A549 (cell line): ENCODE results near the gene PYGO1. TPM values are rescaled to one million over a fixed set of nuclear protein-coding genes. Genes with fewer than 3 reads are reported as not detected.

Experiments used
- ATAC-seq, 2 experiments: fragments of 200-7000 bp in 1 of 2; fragments of >200 bp in 1 of 2; cut with Nextera tagmentation in 1 of 2; cut with Tn5 transposase in 1 of 2; 3 replicates each; pipeline versions ENCODE4 v1.8.0 to v1.9.1; 2018 to 2020; ENCODE audit warnings: mild to moderate bottlenecking in 1 of 2, moderate library complexity in 1 of 2
- CTCF ChIA-PET: fragments of 300-600 bp; sonication (Branson Sonifier 250); formaldehyde crosslinking; extraction: SDS; loops from one replicate; lab custom pipeline; 2021; ENCODE audit warnings: antibody characterized with exemption, inconsistent platforms; lab: Yijun Ruan, JAX
- POLR2A ChIA-PET: fragments of 350-600 bp; formaldehyde crosslinking; extraction: SDS; loops from one replicate; lab custom pipeline; 2021; ENCODE audit warnings: antibody characterized with exemption, inconsistent platforms; lab: Yijun Ruan, JAX
- DNase-seq, 2 experiments: peaks; one replicate each; pipeline versions ENCODE4 v3.0.0 to v3.0.0-alpha.2; 2011 to 2016; ENCODE audit warnings: low read depth in 1 of 2, low spot score in 1 of 2
- FAIRE-seq: peaks from 2 replicates; lab custom pipeline; 2011; peaks lifted over from hg19 to GRCh38; lab: Jason Lieb, UNC
- H3K27ac ChIP-seq, 2 experiments: fragments of >200 bp; sonication (Bioruptor Twin); formaldehyde crosslinking; 3 replicates each; pipeline ENCODE4 v1.5.1; 2016 to 2017
- H3K4me1 ChIP-seq: fragments of >200 bp; sonication (Bioruptor Twin); formaldehyde crosslinking; 3 replicates; pipeline ENCODE4 v1.6.1; 2016
- H3K4me2 ChIP-seq: fragments of >200 bp; sonication (Bioruptor Twin); formaldehyde crosslinking; 3 replicates; pipeline ENCODE4 v1.6.1; 2016
- H3K4me3 ChIP-seq: fragments of >200 bp; sonication (Bioruptor Twin); formaldehyde crosslinking; 3 replicates; pipeline ENCODE4 v1.5.1; 2016
- H3K9me3 ChIP-seq: fragments of >200 bp; sonication (Bioruptor Twin); formaldehyde crosslinking; 3 replicates; pipeline ENCODE4 v1.6.1; 2016
- BHLHE40 ChIP-seq: IDR thresholded peaks from 2 replicates; pipeline ENCODE4 v1.6.1; 2012; ENCODE audit warnings: low read depth, low read length, inconsistent platforms
- CBX8 ChIP-seq: fragments of 200-600 bp; sonication (generic); IDR thresholded peaks from 2 replicates; pipeline ENCODE4 v1.6.1; 2016
- KDM5A ChIP-seq: fragments of 200-600 bp; sonication (generic); IDR thresholded peaks from 2 replicates; pipeline ENCODE4 v1.6.1; 2016; ENCODE audit warnings: antibody characterized with exemption, mild to moderate bottlenecking
- NPAS2 ChIP-seq: fragments of 250-450 bp; sonication (Bioruptor Pico); IDR thresholded peaks from 2 replicates; pipeline ENCODE4 v1.8.0; 2022; ENCODE audit warnings: mild to moderate bottlenecking, moderate library complexity, borderline replicate concordance
- POLR2A ChIP-seq: IDR thresholded peaks from 2 replicates; pipeline ENCODE4 v1.6.1; 2012; ENCODE audit warnings: mild to moderate bottlenecking, low read length
- POLR2AphosphoS2 ChIP-seq: conservative IDR thresholded peaks from 2 replicates; pipeline ENCODE4 v1.6.1; 2012; ENCODE audit warnings: low read length, improper control_type of control experiment, inconsistent platforms
- SREBF2 ChIP-seq: fragments of 450-650 bp; IDR thresholded peaks from 2 replicates; pipeline ENCODE4 v1.6.1; 2014; ENCODE audit warnings: mild to moderate bottlenecking, moderate library complexity
- WGBS: methylation state at CpG from one replicate; pipeline ENCODE4 v1.1.6; 2017; ENCODE audit errors: missing lambda C conversion rate; 5-methylcytosine and 5-hydroxymethylcytosine counted together
- polyA plus RNA-seq, 4 experiments: library from polyadenylated mRNA; depleted of rRNA in 3 of 4; stranded (reverse); fragments of >200 nt; fragmentation: RNase III in 1 of 4; extraction: RNeasy Plus Mini Kit Qiagen cat#74134 plus additional on column Dnase treatment in 1 of 4; gene quantifications; 2 replicates in 3 of 4; 3 replicates in 1 of 4; pipeline ENCODE4 v1.2.3, GENCODE V29; 2011 to 2017
- TF ChIP-seq, protein P1 (sequence below): fragments of 150-350 bp; IDR thresholded peaks from 2 replicates; pipeline ENCODE4 v1.6.1; 2014; ENCODE audit warnings: low read depth, mild to moderate bottlenecking, low read length
- TF ChIP-seq, protein P2 (sequence below): fragments of 450-650 bp; IDR thresholded peaks from 2 replicates; pipeline ENCODE4 v1.6.1; 2014; ENCODE audit warnings: antibody characterized with exemption
- TF ChIP-seq, protein P3 (sequence below): fragments of 200-600 bp; sonication (generic); IDR thresholded peaks from 2 replicates; pipeline ENCODE4 v1.6.1; 2016; ENCODE audit warnings: antibody characterized with exemption, mild to moderate bottlenecking, moderate library complexity
- TF ChIP-seq, protein P4 (sequence below): fragments of >200 bp; sonication (Bioruptor Twin); formaldehyde crosslinking; IDR thresholded peaks from 3 replicates; pipeline ENCODE4 v1.5.1; 2016
- TF ChIP-seq, protein P5 (sequence below): fragments of >200 bp; sonication (Bioruptor Twin); formaldehyde crosslinking; IDR thresholded peaks from 3 replicates; pipeline ENCODE4 v1.6.1; 2016

The PYGO1 gene
- polyA plus RNA-seq, 2 of the 4 experiments (the other 2 are of a cell fraction), result 6.6 to 13.9 TPM

DNA sequence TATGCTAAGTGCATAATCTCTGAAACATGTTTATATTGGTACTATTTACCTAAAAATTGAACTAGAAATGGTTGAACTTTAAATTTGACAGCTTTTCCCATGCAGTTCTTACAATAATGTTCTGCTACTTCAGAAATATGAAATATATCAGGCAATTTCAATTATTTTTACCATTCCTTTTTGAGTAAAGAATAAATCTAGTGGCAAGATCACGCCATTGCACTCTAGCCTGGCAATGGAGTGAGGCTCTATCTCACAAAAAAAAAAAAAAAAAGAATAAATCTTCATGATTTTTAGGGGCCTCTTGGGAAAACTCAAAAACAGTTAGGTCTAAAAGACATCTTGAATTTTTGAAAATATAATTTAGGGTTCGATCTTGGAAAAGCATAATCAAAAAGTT, 69.5 kb downstream of the PYGO1 start (continued):
- TF ChIP-seq, protein P1, sequence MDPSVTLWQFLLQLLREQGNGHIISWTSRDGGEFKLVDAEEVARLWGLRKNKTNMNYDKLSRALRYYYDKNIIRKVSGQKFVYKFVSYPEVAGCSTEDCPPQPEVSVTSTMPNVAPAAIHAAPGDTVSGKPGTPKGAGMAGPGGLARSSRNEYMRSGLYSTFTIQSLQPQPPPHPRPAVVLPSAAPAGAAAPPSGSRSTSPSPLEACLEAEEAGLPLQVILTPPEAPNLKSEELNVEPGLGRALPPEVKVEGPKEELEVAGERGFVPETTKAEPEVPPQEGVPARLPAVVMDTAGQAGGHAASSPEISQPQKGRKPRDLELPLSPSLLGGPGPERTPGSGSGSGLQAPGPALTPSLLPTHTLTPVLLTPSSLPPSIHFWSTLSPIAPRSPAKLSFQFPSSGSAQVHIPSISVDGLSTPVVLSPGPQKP, result no peak
- TF ChIP-seq, protein P2, sequence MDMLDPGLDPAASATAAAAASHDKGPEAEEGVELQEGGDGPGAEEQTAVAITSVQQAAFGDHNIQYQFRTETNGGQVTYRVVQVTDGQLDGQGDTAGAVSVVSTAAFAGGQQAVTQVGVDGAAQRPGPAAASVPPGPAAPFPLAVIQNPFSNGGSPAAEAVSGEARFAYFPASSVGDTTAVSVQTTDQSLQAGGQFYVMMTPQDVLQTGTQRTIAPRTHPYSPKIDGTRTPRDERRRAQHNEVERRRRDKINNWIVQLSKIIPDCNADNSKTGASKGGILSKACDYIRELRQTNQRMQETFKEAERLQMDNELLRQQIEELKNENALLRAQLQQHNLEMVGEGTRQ, result no peak
- no peak for TF ChIP-seq KDM5A
- TF ChIP-seq POLR2AphosphoS2, result no peak

DNA sequence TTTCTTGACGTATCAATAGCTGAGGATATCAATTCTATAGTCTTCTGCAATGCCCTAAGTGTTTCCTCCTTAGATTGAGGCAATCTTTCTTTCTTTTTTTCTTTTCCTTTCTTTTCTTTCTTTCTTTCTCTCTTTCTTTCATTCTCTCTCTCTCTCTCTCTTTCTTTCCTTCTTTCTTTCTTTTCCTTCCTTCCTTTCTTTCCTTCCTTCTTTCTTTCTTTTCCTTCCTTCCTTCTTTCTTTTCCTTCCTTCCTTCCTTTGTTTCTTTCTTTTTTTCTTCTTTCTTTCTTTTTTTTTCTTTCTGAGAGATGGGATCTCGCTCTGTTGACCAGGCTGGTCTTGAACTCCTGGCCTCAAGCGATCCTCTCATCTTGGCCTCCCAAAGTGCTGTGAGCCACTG, 70.1 kb downstream of the PYGO1 start:
- no peak for ATAC-seq
- TF ChIP-seq CBX8 (no peak), POLR2A (no peak), SREBF2 (no peak), BHLHE40 (no peak)
- TF ChIP-seq, protein P3, sequence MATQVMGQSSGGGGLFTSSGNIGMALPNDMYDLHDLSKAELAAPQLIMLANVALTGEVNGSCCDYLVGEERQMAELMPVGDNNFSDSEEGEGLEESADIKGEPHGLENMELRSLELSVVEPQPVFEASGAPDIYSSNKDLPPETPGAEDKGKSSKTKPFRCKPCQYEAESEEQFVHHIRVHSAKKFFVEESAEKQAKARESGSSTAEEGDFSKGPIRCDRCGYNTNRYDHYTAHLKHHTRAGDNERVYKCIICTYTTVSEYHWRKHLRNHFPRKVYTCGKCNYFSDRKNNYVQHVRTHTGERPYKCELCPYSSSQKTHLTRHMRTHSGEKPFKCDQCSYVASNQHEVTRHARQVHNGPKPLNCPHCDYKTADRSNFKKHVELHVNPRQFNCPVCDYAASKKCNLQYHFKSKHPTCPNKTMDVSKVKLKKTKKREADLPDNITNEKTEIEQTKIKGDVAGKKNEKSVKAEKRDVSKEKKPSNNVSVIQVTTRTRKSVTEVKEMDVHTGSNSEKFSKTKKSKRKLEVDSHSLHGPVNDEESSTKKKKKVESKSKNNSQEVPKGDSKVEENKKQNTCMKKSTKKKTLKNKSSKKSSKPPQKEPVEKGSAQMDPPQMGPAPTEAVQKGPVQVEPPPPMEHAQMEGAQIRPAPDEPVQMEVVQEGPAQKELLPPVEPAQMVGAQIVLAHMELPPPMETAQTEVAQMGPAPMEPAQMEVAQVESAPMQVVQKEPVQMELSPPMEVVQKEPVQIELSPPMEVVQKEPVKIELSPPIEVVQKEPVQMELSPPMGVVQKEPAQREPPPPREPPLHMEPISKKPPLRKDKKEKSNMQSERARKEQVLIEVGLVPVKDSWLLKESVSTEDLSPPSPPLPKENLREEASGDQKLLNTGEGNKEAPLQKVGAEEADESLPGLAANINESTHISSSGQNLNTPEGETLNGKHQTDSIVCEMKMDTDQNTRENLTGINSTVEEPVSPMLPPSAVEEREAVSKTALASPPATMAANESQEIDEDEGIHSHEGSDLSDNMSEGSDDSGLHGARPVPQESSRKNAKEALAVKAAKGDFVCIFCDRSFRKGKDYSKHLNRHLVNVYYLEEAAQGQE, result no peak
- TF ChIP-seq, protein P4, sequence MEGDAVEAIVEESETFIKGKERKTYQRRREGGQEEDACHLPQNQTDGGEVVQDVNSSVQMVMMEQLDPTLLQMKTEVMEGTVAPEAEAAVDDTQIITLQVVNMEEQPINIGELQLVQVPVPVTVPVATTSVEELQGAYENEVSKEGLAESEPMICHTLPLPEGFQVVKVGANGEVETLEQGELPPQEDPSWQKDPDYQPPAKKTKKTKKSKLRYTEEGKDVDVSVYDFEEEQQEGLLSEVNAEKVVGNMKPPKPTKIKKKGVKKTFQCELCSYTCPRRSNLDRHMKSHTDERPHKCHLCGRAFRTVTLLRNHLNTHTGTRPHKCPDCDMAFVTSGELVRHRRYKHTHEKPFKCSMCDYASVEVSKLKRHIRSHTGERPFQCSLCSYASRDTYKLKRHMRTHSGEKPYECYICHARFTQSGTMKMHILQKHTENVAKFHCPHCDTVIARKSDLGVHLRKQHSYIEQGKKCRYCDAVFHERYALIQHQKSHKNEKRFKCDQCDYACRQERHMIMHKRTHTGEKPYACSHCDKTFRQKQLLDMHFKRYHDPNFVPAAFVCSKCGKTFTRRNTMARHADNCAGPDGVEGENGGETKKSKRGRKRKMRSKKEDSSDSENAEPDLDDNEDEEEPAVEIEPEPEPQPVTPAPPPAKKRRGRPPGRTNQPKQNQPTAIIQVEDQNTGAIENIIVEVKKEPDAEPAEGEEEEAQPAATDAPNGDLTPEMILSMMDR, result no peak
- no peak overlapping the region for H3K4me2 ChIP-seq
- POLR2A ChIA-PET, result no interaction called here
- 83% methylated on average over 3 of the region's 3 CpGs for WGBS
- CTCF ChIA-PET, result interaction anchor here (0.9 to 3.0 kb wide), 4 partner anchors 9 to 19 kb away, joined by 3 to 8 read pairs (median 5); no protein-coding TSS in a partner anchor
- no peak for FAIRE-seq
- no peak overlapping the region for H3K27ac ChIP-seq
- H3K4me3 ChIP-seq, result no peak overlapping the region
- no peaks in the 10 kb centered on the region for H3K4me1 ChIP-seq
- no peak for DNase-seq
- peaks cover 13% of the 10 kb centered on the region; the same call in 1 of the 3 replicates for H3K9me3 ChIP-seq

DNA sequence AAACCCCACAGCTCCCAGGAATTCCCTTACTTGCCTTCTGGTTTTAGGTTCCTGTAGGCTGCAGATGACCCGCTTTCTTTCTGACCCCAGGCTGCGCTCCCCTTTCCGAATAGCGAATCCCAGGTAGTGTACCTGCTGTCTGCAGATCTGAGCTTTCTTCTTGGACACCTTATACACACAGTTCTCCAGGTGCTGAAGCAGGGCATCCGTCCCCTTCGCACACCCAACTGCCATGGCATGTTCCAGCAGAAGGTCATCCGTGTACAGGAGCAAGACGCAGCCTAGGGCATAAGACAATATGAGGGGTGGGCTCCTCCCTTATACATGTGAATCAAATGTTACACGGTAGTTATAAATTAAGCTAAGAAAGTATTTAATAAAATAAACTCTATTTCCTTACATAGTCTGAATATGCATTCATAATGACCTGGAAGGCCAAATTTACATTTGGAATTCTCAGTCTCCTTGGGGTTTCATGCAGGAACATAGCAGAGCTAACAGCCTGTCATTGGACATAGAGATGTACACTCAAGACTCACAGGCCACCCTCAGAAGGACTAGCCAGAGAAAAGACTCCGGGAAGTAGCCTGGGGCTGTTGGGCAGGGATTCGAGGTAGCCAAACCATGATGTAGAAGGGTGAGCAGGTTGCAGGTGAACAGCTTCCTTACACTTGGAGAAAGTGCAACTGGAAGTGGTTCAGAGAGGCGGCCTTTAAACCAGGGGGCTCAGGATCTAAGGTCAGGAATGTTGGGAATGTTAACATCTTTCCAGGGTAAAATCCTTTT, 72.0 kb downstream of the PYGO1 start:
- CTCF ChIA-PET, result interaction anchor here (0.6 to 3.0 kb wide), 5 partner anchors 10 to 133 kb away, joined by 3 to 8 read pairs (median 4); no protein-coding TSS in a partner anchor
- Histone ChIP-seq H3K27ac (no peak overlapping the region), H3K9me3 (no peaks in the 10 kb centered on the region), H3K4me1 (no peaks in the 10 kb centered on the region), H3K4me2 (no peak overlapping the region), H3K4me3 (no peak overlapping the region)
- POLR2A ChIA-PET, result no interaction called here
- DNase-seq (no peak), FAIRE-seq (no peak), ATAC-seq (no peak)
- 81% methylated on average over 12 of the region's 12 CpGs for WGBS
- no peak for TF ChIP-seq POLR2AphosphoS2
- TF ChIP-seq NPAS2 (CRISPR knock-in tag), result no peak
- TF ChIP-seq, protein P5, sequence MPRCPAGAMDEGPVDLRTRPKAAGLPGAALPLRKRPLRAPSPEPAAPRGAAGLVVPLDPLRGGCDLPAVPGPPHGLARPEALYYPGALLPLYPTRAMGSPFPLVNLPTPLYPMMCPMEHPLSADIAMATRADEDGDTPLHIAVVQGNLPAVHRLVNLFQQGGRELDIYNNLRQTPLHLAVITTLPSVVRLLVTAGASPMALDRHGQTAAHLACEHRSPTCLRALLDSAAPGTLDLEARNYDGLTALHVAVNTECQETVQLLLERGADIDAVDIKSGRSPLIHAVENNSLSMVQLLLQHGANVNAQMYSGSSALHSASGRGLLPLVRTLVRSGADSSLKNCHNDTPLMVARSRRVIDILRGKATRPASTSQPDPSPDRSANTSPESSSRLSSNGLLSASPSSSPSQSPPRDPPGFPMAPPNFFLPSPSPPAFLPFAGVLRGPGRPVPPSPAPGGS, result no peak
